Caki2 (cell line): ENCODE measurements around the gene COL5A1. TPM values are rescaled to one million over a fixed set of nuclear protein-coding genes. Genes with fewer than 3 reads are reported as not detected.
"Not testable (repeated sequence)": the region's sequence is repeated elsewhere in the genome, so short reads cannot be mapped to it uniquely, and the experiment has no call there.

Experiments used
- DNase-seq: peaks from one replicate; pipeline ENCODE4 v3.0.0-alpha.2; 2015; ENCODE audit warnings: low read depth
- in situ Hi-C: cut with HindIII; loops from 2 replicates; pipeline ENCODE4 v1.10.0; 2016; ENCODE audit warnings: low sequenced_read_pairs, low pct_unique_long_range_greater_than_20kb, mixed read lengths
- total RNA-seq: library from RNA; depleted of rRNA; stranded (reverse); fragments of >200 nt; shearing (Covaris generic); gene quantifications from 2 replicates; pipeline ENCODE4 v1.2.3, GENCODE V29; 2014; ENCODE audit warnings: low replicate concordance

Gene COL5A1
- total RNA-seq, 1 experiment from 2014 or later: 21.3 TPM

DNA sequence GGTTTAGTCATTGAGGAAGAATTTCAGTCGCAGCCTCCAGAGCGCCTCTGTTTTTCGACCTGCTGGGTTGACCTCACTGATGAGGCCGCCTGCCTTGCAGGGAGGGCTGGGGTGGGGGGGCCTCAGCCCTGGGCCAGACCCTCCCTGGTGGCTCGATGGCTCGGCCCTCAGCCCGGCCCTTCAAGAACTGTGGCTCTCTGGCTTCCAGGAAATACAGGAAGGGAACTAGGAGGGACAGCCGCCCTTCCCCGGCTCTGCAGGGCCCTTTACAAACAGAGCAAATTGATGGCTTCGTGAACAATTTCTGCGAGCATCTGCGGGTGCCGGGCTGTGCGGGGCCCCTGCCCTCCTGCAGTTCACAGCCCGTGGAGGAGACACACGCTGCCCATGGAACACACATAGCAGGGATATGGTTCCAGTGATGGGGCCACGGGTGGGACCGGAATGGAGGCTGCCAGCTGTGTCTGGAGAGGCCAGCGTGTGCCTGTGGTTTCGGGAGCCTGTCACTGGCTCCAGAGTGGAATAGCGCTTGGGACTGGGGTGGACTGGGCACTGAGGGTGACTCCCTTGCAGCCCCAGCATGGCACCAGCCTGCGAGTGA, 39.6 kb downstream of the COL5A1 start:
- in situ Hi-C loops: no loop called here
- DNase-seq: no peak

GRCh38 chr9:134682026-134682425, 40.4 kb downstream of the COL5A1 start:
- in situ Hi-C loops: no loop called here
- no peak for DNase-seq

DNA sequence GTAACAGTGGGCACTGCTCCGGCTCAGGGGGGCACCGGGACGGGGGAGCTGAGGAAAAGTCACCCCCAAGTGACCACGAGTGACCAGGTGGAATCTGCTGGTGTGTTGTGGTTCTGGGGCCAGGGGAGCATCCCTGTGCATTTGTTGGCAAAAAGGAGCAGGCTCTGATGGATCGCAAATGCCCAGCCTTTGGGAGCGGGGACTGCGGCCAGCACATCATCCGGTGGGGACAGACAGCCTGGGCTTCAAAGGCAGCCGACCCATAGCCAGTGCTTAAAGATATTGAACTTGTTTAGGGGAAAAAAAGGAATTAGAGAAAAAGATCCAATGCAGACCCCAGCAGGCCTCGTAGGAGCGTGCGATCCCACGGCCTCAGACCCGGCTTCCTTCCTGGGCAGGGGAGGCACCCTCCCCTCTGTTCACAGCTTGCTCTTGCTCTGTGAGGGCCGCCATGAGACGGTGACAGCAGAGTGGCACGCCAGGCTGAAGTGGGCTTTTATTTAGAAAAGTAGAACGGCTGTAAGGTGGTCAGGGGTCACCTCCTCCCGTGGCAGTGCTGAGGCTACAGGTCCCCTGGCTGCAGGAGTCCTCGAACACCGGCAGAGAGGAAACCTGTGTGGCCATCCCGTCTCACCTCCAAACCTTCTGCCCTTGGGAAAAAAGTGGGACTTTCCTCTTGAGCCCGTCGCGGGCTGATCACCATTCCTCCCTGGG, 41.2 kb downstream of the COL5A1 start:
- no peak for DNase-seq
- in situ Hi-C loops: no loop called here

- in situ Hi-C loops: no loop called here
- DNase-seq: no peak
These were observed 42.2 kb downstream of the COL5A1 start for GRCh38 chr9:134683714-134684374.

- in situ Hi-C loops: no loop called here
- no peak for DNase-seq
These were observed 42.7 kb downstream of the COL5A1 start for GRCh38 chr9:134684375-134684723.

DNA sequence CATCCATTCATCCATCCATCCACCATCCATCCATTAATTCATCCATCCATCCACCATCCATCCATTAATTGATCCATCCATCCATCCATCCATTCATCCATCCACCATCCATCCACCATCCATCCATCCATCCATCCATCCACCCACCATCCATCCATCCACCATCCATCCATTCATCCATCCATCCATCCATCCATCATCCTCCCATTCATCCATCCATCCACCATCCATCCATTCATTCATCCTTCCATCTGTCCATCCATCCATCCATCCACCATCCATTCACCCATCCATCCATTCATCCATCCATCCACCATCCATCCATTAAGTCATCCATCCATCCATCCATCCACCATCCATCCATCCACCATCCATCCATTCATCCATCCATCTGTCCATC, 43.3 kb downstream of the COL5A1 start:
- DNase-seq, in situ Hi-C loops: not testable (repeated sequence)

- DNase-seq: no peak
- in situ Hi-C loops: no loop called here
These were observed 44.2 kb downstream of the COL5A1 start for GRCh38 chr9:134685784-134686183.

- in situ Hi-C loops: no loop called here
- no peak for DNase-seq
These were observed 45.3 kb downstream of the COL5A1 start for GRCh38 chr9:134686896-134687295.

- in situ Hi-C loops: no loop called here
- DNase-seq: no peak
These were observed 46.0 kb downstream of the COL5A1 start for GRCh38 chr9:134687556-134687955.

- in situ Hi-C loops: no loop called here
- no peak for DNase-seq
These were observed 46.6 kb downstream of the COL5A1 start for GRCh38 chr9:134688231-134688630.

DNA sequence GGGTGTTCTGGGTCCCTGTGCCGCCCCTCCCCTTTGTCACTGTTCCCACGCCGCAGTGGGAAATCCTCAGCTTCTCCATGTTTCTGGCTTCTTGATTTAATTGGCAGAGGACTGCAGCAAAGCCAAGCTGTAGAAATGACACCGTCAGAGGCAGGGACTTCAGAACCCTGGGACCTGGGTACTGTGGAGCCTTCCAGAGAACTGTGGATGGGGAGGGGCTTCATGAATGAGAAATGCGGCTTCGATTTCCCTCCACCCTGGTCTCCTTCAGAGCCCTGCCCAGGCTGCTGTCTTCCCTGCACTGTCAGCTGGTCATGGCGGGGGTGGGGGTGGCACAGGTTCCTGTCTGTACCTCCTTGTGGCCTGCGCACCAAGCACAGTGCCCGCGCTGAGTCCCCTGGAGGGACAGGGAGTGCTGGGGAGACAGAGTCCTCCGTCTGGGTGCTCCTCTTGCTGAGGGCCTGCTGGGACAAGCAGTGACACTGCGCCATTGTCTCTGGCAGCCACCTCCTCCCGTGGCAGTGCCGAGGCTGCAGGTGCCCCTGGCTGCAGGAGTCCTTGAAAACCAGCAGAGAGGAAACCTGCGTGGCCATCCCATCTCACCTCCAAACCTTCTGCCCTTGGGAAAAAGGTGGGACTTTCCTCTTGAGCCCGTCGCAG, 47.2 kb downstream of the COL5A1 start:
- in situ Hi-C loops: no loop called here
- no peak for DNase-seq

- in situ Hi-C loops: no loop called here
- peak; percentile 49 for DNase-seq
These were observed 47.9 kb downstream of the COL5A1 start for GRCh38 chr9:134689321-134690181.

- in situ Hi-C loops: no loop called here
- DNase-seq: no peak
These were observed 48.7 kb downstream of the COL5A1 start for GRCh38 chr9:134690301-134690751.

- in situ Hi-C loops: no loop called here
- no peak for DNase-seq
These were observed 49.5 kb downstream of the COL5A1 start for GRCh38 chr9:134690946-134691694.

DNA sequence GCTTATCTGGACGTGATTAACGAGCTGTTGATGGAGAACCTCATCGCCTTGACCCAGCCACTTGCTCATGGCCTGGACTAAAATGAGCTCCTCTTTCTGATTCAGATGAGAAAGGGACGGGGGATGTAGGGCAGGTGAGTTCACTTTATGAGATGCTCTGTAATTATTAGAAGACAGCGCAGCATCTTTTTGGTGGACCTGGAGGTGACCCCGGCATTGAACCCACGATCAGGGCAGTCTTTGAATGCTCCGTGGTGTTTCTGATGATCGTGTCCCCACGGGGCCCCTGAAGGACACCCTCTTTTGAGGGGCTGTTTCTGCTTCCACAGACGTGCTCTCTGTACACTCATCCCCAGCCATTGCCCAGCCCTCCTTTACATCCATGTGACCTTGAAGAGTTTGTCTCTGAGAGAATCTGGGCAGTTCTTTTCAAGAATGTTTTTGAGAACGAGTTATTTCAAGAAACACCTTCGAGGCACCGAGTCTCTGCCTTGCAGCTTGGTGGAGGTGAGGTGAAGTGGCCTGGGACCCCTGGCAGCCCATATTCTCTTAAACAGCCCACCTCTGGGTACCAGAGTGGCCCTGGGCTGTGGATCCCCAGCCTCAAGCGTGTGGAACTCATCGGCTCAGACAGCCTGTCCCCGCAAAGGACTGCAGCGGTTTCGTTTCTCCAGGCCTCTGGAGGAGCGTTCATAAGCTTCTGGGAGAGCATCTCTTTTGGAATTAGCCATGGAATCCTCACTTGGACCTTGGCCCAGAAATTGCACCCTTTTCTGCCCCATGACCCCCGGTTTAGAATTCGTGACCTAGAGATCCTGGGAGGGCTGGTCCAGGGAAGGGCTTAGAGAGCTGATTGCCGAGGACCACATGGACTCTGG, 50.3 kb downstream of the COL5A1 start:
- DNase-seq: no peak
- in situ Hi-C loops: no loop called here

DNA sequence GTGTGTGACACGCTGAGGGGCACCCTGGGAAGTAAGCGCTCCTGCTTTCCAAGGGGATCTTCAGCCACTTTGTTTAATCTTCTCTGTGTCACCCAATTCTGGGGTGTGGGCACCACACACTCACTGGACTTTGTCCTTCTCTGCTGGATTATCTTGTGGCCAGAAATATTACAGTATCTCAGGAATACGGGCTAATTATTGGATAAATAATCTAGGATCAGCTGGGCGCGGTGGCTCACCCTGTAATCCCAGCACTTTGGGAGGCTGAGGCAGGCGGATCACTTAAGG, 50.9 kb downstream of the COL5A1 start:
- in situ Hi-C loops: no loop called here
- no peak for DNase-seq

DNA sequence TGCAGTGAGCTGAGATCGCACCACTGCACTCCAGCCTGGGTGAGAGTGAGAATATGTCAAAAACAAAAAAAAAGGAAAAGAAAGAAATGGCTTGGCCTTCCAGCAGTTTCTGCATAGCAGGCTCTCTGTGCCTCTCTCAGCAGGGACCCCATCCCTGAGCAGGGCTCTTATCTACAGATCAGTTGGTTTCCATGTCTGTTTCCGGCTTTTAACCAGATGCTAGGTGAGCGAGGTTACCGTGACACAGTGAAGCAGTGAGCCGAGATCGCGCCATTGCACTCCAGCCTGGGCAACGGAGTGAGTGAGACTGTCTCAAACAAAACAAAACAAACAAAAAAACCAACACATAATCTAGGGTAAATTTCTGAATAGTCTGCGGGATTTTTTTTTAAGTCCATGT, 51.4 kb downstream of the COL5A1 start:
- in situ Hi-C loops: no loop called here
- DNase-seq: no peak
